Amniotic stem cell (primary cell): Measurements from ENCODE around the gene CHRNA10.

ENCODE experiments used
- DNase-seq: peaks from one replicate; lab custom pipeline; 2025; lab: John Stamatoyannopoulos, UW

The CHRNA10 gene, protein sequence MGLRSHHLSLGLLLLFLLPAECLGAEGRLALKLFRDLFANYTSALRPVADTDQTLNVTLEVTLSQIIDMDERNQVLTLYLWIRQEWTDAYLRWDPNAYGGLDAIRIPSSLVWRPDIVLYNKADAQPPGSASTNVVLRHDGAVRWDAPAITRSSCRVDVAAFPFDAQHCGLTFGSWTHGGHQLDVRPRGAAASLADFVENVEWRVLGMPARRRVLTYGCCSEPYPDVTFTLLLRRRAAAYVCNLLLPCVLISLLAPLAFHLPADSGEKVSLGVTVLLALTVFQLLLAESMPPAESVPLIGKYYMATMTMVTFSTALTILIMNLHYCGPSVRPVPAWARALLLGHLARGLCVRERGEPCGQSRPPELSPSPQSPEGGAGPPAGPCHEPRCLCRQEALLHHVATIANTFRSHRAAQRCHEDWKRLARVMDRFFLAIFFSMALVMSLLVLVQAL

DNA sequence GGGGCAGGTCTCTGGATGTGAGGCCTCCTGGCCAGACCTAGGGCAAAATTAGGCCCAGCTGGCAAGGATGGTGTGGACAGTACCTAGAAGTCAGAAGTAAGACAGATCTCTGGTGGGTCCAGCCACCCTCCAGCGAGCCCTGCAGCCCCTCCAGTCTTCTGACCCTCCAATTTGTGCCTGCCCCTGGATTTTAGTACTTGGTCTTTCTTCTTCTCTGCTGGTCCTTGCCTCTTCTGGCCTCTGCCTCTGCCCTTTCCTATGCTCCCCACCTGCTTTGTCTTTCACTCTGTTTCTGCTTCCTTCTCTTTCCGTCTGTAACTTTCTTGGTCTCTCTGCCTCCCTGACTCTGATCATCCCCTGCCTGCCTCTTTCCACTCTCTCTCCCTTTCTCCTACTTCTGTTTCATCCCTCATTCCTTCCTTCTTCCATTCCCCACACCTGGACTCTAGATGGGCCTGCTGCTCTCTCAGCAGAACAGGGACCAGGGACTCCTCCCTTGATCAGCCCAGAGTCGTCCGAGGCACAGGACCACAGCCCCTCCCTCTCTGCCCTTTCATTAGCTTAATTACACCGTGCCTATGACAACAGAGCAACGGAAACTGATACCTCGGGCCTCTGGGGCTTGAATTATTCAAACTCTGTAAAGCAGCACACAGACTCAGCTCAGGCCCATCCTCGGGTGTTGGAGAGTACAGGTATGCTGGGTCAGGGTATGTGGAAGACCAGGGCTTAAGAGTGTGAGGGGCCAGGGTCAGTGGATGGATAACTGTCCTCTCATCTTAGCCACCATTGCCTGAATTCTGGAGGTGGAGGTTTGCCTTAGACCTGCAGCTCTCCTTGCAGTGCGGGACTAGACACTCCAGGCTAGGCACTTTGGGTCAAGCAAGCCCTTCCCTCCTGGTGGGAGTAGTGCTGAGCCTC is at the start of gene CHRNA10:
Gene CHRNA10 (minus strand): TSS at position 51 of the 921 bp plus-strand sequence. CDS start 72 bp downstream, outside the sequence.
- no peak for DNase-seq

DNA sequence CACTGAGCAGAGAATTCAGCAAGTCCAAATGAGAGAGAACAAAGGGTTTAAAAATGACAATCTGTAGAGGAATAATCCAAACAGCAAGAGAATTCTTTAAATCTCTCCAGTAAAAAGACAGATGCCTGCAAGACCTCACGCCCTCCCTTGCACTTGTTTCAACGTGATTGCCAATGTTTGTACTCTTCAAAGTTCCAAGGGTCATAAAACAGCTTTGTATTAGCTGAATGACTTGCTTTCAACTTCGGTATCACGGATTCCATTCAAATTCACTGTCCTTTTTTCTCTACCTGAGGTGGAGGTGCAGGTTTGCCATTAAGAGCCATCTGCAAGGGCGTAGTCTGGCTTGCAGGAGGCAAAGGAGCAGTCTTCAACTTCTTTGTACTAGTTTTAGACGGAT is 41.1 kb upstream of the CHRNA10 start:
- DNase-seq = no peak

DNA sequence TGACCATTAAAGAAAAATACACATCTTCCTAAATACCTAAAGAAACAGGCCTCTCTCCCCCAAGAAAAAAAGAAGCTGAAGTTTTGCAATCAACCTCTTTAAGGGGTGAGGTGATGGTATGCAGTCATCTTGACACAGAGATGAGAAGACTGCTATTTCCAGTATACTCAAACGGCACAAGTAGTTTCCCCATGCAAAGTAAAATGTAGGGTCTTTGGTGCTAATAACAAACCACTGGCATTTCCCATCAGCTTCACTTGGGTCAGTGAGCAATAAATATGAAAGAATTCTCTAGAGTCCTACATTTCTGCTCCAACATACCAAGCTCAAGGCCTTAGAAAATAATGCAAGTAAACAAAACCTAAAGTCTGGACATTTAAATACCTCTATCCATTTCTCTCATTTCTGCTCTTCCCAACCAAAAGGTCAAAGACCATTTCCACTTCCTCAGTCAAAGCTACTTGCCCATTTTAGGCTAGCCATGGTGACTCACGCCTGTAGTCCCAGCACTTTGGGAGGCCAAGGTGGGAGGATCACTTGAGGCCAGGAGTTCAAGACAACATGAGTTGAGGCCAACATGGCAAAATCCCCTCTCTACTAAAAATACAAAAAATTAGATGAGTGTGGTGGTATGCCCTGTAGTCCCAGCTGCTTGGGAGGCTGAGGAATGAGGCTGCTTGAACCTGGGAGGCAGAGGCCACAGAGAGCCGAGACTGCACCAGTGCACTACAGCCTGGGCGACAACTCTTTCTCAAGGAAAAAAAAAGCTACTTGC is 39.5 kb upstream of the CHRNA10 start:
- no peak for DNase-seq

DNA sequence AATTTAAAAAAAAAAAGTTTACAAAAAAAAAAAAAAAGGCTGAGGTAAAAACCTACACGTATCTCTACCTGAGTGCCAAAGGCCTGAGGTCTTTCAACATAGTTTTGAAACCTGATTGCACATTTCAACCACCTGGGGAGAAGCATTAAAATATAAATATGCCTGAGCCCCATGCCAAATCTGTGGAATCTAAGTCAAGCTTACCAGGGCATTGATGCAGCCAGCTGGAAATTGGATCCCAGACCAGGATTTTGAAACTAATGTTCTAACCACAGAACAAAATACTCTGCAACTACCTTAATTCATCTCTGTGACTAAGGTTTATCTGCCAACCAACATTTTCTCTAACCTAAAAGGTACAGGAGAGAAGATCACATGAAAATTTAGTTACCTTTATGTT is 38.8 kb upstream of the CHRNA10 start:
- DNase-seq = no peak

DNA sequence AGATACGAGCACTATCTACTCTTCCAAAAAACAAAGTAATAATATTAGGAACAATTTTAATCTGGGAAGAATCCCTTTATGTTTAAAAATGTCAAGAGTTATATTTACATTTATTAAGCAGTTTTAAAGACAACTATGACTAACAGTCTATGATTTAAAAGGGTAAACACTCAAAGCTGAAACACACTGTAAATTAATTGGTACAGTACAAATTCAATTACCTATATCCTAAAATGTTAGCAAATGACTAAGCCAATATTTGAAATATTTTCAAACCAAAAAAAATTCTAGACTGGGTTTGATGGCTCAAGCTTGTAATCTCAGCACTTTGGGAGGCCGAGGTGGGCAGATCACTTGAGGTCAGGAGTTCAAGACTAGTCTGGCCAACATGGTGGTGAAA is 36.0 kb upstream of the CHRNA10 start:
- no peak for DNase-seq

DNA sequence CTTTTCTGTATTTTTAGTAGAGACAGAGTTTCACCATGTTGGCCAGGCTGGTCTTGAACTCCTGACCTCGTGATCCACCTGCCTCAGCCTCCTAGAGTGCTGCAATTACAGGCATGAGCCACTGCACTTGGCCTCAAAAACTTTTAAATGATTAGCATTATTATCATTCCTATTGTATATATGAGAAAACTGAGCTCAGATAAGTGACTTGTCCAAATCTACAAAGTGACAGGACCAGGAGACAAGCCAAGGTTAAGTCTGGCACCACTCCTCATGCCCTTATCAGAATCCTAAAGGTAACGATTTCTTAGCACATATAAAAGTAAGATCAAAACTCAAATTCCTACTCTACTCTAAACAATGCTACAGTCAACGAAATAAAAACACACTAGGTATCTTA is 32.2 kb upstream of the CHRNA10 start:
- DNase-seq = no peak

DNA sequence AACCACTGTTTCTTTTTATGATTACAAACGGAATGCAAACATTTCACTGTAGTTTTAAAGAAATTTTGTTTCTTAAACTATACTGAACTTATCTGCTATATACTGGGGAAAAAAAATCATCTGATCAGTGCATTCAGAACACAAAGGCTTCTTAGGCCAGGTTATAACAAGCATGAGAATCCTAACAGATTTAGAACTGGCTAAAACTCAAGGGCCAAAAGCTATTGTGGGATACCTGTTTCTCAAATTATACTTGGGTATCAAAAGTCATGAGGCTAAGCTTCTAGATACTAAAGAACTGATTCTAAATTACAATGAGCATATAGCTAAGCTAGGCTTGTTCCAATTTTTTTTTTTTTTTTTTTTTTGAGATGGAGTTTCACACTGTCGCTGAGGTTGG is 29.7 kb upstream of the CHRNA10 start:
- no peak for DNase-seq

DNA sequence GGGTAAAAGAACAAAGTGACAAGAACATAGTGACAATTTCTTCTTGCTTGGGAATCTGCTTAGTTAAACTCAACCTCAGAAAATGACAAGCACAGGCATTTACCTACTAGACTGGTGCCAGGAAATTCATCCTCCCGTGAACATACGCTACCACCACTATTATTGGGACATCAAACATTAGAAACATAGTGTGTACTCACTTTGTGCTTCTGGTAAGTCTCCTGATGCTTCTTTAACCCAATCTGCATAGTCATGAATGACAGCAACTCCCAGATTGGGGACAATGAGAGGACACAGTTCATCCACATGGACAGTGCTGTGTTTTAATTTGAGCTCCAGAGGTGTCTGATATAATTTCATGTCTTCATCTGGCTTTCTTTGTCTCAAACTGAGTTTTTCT is 29.2 kb upstream of the CHRNA10 start:
- no peak for DNase-seq

DNA sequence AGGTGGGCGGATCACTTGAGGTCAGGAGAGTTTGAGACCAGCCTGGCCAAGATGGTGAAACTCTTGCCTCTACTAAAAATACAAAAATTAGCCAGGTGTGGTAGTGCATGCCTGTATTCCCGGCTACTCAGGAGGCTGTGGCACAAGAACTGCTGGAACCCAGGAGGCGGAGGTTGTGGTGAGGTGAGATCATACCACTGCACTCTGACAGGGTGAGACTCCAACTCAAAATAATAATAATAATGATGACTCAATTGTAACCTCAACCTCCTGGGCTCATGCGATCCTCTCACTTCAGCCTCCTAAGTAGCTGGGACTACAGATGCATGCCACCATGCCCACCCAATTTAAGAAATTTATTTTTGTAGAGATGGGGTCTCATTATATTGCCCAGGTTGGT is 15.6 kb upstream of the CHRNA10 start:
- DNase-seq = no peak

DNA sequence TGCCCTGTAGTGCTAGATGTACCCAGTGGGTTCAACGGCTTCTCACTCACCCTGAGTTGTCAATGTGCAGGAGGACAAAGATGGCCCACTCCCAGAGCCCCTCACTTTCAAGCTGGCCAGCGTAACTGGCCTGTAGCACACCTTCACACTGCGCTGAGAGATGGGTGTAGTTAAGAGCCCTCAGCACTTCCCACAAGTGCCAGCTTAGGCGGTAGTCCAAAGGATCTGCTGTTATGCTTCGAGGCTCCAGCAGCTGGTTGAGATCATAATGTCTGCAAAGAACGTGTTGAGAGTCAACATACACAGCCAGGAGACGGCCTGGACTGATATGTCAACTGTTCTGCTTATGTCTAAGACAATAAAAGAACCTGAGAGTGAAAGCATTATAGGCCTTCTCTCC is 14.7 kb upstream of the CHRNA10 start:
- no peak for DNase-seq

DNA sequence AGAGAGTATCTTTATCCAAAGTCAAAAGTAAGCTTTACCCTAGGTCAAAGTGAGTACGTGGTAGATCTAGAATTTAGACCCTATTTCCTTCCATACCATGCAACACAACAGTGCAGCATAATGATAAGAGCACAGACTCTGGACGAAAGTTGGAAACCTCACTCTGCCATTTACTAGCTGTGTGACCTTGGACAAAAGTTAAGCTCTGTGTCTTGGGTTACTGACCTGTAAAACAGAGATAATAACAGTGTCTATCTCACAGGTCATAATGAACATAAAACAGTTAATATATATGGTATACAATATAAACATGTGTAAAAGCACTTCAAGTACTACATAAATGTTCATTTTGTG is 13.6 kb upstream of the CHRNA10 start:
- no peak for DNase-seq

DNA sequence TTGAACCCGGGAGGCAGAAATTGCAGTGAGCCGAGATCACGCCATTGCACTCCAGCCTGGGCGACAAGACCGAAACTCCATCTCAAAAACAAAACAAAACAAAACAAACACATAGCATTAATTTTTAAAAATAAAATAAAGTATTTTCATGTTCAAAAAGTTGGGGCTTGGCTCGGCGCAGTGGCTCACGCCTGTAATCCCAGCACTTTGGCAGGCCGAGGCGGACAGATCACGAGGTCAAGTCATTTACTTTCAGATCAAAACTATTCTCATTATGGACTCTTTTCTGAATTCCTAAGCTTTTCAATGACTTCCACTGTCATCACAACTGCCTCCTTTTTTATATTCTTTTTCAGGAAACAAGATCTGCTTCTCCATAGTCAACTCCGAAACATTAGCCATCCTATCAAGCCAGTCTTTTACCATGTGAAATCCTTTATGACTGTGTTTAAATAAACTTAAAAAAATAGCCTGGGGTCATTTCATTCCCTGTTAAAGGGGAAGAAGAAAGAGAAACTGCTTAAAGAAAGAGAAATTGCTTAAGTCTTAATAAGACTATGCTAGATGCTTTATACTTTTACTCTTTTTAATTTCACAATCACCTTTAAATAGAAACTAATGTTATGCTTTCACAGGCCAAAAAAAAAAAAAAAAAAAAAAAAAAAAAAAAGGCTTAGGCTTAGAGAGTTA is 13.1 kb upstream of the CHRNA10 start:
- DNase-seq = no peak

DNA sequence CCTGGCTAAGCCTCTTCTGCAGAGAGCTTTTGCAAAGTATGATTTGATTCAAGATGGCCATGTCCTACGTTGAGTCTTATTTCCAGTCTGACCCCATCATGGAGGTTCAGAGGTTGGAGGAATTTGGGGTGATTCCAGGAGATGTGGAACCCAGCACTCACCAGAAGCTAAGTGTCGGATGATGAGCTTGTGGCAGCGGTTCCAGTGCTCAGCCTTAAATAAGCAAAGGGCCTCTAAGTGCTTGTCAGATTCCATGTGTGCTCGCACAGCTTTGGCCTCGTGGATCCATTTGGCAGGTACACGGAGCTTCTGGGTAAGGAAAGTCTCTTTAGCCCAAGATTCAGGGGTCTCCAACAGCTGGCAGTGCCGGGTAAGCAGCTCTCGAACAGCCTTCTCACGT is 11.9 kb upstream of the CHRNA10 start:
- no peak for DNase-seq

DNA sequence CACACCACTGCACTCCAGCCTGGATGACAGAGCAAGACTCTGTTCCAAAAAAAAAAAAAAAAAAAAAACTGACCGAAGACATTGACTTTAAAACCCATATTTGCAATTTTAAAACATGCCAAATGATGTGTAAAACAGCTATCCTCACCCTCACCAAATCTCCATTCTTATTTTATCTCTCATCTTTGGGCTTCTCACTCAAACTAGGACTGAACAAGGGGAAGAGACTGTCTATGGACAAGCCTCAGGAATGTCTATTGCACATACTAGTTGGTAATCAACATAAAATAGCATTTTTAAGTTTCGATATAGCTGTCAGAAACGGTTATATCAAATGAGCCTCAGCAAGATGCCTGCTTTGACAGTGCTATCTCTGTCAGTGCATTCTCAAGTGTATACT is 7.9 kb upstream of the CHRNA10 start:
- DNase-seq = no peak

DNA sequence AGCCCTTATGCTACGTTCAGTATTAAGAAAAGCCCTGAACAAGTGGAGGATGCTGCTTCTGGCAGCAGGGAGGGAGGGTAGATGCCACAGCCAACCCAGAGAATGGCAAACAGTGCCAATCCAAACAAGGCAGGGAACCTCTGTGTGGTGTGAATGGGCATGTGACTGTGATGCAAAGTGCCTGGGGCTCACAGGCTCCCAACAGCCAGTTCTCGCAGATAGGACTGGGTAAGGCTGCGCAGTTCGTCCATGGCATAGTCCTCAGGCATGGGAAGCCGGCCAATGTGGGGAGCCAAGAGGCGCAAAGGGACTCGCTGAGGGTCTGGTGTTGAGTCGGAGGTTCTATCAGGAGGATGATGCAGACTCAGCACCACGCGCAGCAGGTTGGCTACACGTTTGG is 4.8 kb upstream of the CHRNA10 start:
- DNase-seq = no peak

DNA sequence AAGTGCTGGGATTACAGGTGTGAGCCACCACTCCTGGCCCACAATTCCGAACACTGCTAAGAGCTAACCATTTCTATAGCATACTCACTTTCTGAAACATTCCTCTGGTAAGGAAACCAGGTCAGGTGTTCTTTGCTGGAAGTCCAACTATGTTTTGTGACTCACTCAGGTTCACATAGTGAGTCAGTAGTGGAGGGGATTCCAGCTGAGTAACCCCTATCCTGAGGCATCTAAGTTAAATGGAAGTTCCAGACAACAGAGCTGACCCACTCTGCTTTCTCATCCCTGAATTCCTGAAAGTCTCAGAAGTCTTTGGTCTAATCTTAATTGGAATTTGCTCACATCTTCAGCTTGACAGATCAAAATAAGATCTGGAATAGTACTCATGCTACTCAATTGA is 3.0 kb upstream of the CHRNA10 start:
- no peak for DNase-seq

DNA sequence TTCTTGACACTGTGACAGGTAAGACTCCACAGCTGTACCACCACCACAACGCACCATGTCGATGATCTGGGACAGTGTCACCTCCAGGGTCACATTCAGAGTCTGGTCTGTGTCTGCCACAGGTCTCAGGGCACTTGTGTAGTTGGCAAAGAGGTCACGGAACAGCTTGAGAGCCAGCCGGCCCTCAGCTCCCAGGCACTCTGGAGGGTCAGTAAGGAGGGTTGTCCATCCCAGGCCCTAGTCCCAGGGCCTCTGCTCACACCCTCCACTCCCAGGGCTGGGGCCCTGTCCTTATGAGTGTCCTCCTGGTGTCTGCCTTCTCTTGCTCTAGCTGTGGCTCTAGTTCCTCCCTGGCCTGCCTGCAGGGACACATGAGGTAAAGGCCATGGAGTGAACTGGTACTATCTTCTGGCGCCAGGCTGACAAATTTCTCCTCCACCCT is 1.4 kb downstream of the CHRNA10 start:
- no peak for DNase-seq

DNA sequence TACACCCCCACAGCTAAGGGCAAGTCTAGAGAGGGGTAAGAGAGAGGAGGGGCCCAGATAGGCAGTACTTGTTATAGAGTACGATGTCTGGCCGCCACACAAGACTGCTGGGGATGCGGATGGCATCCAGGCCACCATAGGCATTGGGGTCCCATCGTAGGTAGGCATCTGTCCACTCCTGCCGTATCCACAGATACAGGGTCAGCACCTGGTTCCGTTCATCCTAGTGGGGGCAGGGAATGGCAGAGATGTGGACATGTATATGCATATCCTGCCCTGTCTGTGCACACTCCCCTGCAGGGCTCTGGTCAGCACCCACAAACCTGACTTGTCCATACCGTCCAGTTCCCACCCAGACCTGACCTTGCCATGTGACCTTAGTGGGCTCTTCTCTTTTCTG is 2.1 kb downstream of the CHRNA10 start:
- DNase-seq = no peak

DNA sequence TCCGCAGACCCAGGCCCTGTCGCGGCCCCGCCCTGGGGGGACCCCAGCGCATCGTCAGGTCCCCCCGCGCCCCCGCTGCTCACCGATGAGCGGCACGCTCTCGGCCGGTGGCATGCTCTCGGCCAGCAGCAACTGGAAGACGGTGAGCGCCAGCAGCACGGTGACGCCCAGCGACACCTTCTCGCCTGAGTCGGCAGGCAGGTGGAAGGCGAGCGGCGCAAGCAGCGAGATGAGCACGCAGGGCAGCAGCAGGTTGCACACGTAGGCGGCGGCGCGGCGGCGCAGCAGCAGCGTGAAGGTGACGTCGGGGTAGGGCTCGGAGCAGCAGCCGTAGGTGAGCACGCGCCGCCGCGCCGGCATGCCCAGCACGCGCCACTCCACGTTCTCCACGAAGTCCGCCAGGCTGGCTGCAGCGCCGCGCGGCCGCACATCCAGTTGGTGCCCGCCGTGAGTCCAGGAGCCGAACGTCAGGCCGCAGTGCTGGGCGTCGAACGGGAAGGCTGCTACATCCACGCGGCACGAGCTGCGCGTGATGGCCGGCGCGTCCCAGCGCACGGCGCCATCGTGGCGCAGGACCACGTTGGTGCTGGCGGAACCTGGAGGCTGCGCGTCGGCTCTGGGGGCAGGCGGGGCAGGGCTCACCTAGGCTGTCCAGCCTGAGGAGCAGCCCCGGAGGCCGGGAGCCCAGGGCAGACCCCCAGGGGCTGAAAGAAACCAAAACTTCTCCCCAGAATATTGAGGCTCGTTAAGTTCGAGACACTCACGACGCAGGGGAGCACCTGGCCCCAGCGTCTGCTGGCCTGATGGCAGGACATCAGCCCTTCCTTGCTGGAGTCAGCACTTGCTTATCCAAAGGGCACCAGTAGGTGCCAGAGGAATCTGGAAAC is 3.8 kb downstream of the CHRNA10 start:
- DNase-seq = no peak

DNA sequence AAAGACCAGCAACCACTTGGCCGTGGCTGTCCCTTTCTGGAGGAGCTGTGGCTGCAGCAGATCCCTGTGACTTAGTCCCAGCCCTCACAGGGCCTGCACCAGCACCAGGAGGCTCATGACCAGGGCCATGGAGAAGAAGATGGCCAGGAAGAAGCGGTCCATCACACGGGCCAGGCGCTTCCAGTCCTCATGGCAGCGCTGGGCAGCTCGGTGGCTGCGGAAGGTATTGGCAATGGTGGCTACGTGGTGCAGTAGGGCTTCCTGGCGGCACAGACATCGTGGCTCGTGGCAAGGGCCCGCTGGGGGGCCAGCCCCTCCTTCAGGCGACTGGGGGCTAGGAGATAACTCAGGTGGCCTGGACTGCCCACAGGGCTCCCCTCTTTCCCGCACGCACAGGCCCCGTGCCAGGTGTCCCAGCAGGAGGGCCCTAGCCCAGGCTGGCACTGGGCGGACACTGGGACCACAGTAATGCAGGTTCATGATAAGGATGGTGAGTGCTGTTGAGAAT is 5.1 kb downstream of the CHRNA10 start:
- DNase-seq = no peak
